ENCODE results near the gene CTIF. TPM values are rescaled to one million over a fixed set of nuclear protein-coding genes. Genes with fewer than 3 reads are reported as not detected.

CTIF gene
- polyA plus RNA-seq, 3 donors, result 13.9 to 17.0 (median 15.3) TPM

- no peak for DNase-seq (ENCODE audit: low read depth in 3 of 3, low spot score in 2 of 3)
Measured at GRCh38 chr18:48792611-48793380, 254.0 kb downstream of the CTIF start.

- DNase-seq (ENCODE audit: low read depth in 3 of 3, low spot score in 2 of 3), result no peak
Measured at GRCh38 chr18:48794251-48794970, 255.6 kb downstream of the CTIF start.

GRCh38 chr18:48795696-48796095 lies 256.9 kb downstream of the CTIF start:
- DNase-seq (ENCODE audit: low read depth in 3 of 3, low spot score in 2 of 3), result no peak

- DNase-seq (ENCODE audit: low read depth in 3 of 3, low spot score in 2 of 3), result no peak
Measured at GRCh38 chr18:48796491-48797205, 257.8 kb downstream of the CTIF start.

GRCh38 chr18:48797841-48798255 lies 259.0 kb downstream of the CTIF start:
- DNase-seq (ENCODE audit: low read depth in 3 of 3, low spot score in 2 of 3), result no peak

GRCh38 chr18:48798334-48799245 lies 259.8 kb downstream of the CTIF start:
- DNase-seq (ENCODE audit: low read depth in 3 of 3, low spot score in 2 of 3), result no peak

DNA sequence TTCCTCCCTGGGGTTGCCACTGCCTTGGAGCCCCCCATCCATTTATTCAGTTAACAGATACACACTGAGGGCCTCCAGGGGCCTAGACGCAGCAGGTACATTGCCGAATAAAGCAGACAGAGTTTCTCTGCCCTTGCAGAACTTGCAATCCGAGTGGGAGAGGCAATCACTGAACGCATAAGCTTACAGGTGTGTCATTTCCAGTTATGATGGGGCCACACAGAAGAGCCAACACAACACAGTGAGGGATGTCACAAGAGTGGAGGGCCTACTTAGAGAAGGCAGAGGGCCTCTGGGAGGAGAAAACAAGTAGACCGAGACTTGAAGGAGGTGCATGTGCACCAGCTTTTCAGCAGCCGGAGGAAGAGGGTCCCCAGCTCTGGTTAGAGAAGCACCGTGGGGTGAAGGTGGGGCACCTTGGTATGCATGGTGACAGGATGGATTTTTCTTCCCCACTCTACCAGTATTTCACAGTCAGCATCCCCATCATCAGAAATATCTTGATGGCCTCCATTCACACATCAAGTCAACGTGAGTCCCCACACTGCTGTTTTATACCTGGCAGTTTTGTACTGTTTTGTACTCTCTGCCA lies 261.0 kb downstream of the CTIF start:
- DNase-seq (ENCODE audit: low read depth in 3 of 3, low spot score in 2 of 3), result no peak

GRCh38 chr18:48800466-48800865 lies 261.6 kb downstream of the CTIF start:
- DNase-seq (ENCODE audit: low read depth in 3 of 3, low spot score in 2 of 3), result no peak

GRCh38 chr18:48800876-48801727 lies 262.3 kb downstream of the CTIF start:
- no peak for DNase-seq (ENCODE audit: low read depth in 3 of 3, low spot score in 2 of 3)

- no peak for DNase-seq (ENCODE audit: low read depth in 3 of 3, low spot score in 2 of 3)
Measured at GRCh38 chr18:48801728-48802542, 263.1 kb downstream of the CTIF start.

GRCh38 chr18:48802543-48803290 lies 263.9 kb downstream of the CTIF start:
- no peak for DNase-seq (ENCODE audit: low read depth in 3 of 3, low spot score in 2 of 3)

DNA sequence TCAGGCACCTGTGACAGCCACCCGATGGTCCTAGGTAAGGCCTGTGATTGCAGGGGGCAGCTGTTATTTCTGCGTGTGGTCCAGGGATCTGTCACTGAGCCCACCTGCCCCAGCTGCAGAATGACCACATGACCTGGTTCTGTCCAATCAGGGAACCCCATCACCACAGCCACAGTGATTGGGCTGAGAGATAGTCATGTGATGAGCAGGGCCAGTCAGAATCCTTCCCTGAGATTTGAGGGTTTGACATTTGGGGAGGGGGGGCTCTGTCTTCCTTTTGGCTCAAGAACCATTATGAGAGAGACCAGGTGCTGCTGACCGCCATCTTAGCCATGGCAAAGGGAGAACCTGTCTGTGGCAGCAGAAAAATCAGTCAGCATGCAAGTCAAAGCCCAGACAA lies 264.7 kb downstream of the CTIF start:
- DNase-seq (ENCODE audit: low read depth in 3 of 3, low spot score in 2 of 3), result no peak

DNA sequence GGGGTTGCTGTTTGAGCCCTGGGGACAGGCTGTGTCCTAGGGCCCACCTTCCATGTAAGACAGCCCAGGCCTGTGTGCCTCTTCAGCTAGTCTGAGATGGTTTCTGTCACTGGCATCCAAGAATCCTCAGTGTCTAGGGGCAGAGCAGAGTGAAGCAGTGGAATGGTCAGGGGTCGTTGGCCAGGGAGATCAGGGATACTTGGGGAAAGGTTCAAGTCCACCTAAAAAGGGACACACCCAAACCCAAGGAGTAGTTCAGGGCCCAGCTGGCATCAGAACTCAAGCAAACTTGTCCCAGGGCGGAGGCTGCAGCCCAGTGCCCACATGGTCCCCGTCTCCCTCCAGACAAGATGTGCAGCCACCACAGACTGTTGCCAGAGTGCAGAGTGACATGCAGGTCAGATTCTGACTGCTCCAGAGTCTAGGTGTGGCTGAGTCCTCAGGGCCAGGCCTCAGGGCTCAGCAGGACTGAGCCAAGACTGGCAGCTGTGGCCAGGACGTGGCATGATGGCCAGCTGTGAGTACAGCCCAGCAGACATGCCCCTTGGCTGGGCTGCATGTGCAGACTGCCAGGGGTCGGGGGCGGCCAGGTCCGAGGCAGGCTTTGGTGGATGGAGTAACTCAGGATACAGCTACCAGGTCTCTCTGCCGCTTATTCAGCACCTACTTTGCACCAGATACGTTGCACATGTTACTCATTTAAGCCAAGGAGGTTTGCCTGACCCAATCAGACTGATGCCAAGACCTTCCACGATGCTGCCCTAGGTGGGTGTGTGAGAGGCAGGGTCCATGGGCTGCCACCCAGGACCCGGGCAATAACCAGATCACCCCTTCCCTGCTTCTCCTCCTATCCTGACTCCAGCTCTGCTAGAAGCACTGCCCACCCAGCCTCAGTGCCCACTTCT lies 265.4 kb downstream of the CTIF start:
- no peak for DNase-seq (ENCODE audit: low read depth in 3 of 3, low spot score in 2 of 3)

DNA sequence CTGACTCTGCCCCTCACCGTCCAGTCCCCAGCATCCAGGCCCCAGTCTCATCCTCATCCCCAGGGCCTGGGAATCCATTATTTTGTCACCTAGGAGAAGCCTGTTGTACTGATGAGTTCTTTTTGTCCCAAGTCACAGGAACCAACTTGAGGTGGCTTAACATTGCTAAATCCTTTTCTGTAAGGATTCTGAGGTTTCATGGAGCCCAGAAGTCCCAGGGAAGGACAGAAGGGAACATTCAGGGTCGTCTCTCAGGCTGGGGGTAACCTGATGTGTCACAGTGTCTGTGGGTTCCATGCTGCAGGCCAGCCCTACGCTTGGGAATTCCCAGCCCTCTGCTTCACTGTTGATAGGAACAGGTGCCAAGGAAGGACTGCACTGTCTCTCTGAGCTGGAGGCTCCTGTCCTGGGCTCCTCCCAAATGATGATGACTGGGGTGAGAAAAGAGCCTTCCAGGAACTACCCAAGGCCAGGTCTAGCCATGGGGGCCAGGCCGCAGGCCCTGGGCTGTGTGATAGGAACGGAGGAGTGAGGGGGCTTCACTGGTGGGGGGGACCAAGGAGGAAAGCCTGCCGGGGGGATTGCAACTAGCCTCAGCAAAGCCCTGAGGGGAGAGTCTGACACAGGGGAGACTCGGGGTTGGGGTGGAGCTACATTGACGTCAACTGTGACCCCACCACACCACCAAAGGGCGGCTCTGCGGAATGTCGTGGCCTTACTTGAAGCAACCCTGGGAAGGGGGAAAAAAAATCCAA lies 266.2 kb downstream of the CTIF start:
- DNase-seq (ENCODE audit: low read depth in 3 of 3, low spot score in 2 of 3), result no peak

DNA sequence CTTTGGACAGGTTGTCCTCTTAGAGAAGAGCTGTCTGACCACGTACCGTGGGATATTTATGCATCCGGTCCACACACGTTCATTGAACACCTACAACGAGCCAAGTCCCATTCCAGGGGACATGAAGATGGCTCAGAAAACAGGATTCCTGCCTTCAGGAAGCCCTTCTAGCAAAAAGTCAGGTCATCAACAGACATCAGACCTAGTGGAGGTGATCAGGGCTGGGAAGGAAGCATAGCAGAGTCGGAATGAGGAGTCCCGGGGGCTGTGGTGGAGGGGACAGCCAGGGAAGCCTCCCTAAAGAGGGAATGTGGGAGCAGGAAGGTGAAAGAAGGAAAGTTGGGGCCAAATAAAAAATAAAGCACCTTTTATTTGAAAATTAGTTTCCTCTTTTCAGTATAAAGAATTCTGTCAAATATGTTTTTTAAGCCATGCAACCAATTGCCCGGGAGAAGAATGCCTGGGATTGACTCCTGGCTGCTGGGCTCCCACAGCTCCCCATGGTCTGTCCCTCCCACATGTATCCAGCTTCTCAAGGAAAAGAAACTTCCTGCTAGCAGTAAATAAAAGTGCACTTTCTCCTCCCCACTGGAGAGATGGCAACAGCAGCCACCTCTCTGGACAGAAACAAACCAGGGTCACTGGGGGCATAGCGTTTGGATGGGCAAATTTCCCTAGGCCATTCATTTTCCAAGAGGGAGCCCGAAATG lies 267.1 kb downstream of the CTIF start:
- DNase-seq (ENCODE audit: low read depth in 3 of 3, low spot score in 2 of 3), result no peak
